ENCODE measurements around the gene TOMM70. TPM values are rescaled to one million over a fixed set of nuclear protein-coding genes. Genes with fewer than 3 reads are reported as not detected.

TOMM70 gene
- total RNA-seq, 1 donor from 2014 or later: 49.2 TPM

DNA sequence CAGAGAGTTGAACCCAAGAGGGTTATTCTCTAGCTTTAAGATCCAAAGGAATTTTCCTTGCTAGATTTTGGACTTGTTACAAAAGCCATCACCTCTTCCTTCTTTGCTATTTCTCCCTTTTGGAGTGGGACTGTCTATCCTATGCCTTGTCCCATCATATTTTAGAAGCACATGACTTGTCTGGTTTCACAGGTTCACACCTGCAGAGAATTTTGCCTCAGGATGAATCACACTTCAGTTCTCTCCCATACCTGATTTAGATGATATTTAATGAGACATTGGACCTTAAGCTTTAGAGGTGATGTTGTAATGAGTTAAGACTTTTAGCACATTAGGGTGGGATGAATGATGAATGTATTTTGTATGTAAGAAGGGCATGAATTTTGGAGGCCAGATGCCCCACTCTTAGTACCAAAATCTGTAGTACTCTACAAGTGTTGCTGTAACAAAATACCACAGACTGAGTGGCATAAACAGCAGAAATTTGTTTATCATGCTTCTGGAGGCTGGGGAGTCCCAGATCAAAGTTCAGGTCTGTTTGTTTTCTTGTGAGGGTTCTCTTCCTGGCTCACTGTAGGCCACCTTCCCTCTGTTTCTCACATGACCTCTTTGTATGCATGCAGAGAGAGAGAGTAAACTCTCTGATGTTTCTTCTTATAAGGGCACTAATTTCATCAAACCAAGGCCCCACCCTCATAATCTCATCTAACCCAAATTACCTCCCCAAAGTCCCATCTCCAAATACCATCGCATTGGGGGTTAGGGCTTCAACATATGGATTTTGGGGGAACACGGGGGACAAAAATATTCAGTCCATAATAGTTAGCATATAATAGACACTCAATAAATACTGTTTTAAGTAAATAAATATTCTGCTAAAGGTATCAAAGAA lies 10.4 kb upstream of the TOMM70 start:
- no peak for DNase-seq

DNA sequence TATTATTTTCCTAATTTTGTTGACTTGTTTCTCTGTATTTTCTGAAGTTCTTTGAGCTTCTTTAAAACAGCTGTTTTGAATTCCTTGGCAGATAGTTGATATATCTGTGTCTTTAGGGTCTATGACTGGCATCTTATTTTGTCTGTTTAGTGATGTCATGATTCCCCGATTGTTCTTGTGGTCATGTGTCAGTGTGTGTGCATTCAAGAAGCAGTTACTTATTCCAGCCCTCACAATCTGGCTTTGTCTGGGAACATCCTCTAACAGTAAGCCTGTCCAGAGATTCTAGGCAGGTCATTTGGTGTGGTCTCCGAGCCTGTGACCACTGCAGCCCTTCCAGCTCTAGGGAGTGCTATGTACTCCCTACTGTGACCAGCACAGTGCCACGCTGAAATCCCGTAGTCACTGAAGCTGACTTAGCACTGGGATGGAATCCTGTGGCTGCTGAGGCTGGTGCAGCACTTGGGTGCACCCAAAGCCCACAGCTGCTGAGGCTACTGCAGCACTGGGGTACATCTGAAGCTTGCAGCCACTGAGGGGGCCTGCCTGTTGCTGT lies 7.2 kb upstream of the TOMM70 start:
- no peak for DNase-seq

DNA sequence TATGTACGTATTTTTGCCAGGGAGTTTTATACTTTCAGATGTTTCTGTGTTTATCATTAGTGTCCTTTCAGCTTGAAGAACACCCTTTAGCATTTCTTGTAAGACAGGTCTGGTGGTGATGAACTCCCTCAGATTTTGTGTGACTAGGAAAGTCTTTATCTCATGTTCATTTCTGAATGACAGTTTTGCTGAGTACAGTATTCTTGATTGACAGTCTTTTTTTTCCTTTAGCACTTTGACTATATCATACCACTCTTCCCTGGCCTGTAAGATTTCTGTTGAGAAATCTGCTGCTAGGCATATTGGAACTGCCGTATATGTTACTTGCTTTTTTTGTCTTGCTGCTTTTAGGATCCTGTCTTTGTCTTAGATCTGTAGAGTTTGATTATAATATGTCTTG lies 6.3 kb upstream of the TOMM70 start:
- no peak for DNase-seq

DNA sequence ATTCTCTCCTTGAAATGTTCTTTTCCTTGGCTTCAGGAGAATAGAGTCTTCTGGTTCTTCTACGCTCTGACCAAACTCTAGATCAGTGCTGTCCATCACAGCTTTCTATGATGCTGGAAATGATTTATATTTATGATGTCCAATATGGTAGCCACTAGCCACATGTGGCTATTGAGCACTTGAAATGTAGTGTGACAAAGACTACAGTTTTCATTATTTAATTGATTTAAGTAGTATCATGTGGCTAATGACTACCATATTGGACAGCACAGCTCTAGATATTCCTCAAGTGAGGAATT lies 3.3 kb upstream of the TOMM70 start:
- no peak for DNase-seq

- peak; percentile 63 for DNase-seq
Measured at GRCh38 chr3:100403362-100404249, 2.7 kb upstream of the TOMM70 start.

GRCh38 chr3:100402891-100403290 lies 2.0 kb upstream of the TOMM70 start:
- DNase-seq: no peak

- peak; percentile 51 for DNase-seq
Measured at GRCh38 chr3:100402256-100402655, 1.4 kb upstream of the TOMM70 start.

- peak; percentile 51 for DNase-seq
Measured at GRCh38 chr3:100401674-100402041, 769 bp upstream of the TOMM70 start.

- DNase-seq: no peak
Measured at GRCh38 chr3:100400419-100400779, 490 bp downstream of the TOMM70 start.

DNA sequence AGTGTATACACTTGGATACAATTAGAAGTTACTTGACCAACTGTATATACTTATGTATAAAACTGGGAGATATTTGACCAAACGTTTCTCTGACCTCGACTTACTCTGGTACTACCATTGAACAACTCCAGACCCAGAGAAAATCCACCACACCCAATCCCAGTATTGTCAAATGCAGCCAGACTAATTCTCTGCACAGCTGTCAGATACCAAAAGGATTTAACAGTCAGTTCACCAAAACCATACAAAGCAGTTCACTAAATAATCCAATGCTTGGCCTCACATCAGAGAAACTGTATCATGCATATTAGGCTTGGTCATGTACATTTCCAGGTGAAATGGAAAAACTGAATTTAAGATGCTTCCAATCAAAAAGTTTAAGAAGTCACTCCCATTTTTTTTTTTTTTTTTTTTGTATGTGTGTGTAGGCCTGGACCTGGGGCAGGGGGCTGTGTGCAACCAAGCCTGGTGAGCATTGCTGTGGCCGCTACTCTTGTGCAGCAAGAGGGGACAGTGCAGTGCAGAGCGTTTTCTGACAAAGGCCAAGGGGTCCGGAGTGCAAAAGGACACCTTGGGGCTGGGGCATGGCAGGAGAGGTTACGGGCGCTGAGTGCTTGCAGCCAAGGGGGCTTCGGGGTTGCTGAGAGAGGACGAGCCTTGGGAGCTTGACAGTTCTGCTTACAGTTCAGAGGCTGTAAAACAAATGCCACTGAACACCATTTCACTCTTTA lies 1.4 kb downstream of the TOMM70 start:
- no peak for DNase-seq

GRCh38 chr3:100396967-100397366 lies 3.9 kb downstream of the TOMM70 start:
- DNase-seq: no peak

DNA sequence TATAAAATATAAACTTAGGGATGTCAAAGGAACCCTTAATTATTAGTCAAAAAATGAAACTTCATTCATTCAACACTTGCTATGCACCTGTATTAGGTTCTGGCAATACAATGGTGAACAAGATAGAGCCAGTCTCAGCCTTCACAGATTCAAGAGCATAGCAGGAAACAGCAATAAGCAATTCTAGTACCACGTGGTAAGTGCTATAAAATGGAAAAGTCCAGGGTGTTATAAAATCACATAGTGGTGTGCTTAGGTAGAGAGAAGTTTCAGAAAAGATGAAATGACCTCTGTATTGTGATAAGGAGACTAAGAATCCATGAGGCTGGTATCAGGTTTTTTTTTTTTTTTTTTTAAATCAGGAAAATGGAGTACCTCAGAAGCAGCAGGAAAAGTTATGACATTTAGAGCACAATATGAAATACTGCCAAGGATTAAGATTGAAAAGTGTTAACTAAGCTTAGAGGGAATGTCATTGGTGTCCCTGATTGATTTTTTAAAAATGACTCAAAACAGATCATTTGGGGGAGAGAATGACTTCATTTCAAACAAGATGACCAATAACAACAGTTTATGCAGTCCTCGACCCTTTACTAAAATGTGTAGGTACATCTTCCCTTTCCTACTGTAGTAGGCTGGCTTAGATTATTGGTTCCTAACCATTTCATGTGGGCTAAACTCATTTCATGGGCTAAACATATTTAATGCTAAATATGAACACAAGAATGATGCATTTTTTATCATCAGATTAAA lies 5.0 kb downstream of the TOMM70 start:
- DNase-seq: no peak

- DNase-seq: no peak
Measured at GRCh38 chr3:100389025-100389424, 11.9 kb downstream of the TOMM70 start.

- no peak for DNase-seq
Measured at GRCh38 chr3:100386437-100387074, 14.3 kb downstream of the TOMM70 start.

GRCh38 chr3:100384733-100385525 lies 16.0 kb downstream of the TOMM70 start:
- DNase-seq: no peak

DNA sequence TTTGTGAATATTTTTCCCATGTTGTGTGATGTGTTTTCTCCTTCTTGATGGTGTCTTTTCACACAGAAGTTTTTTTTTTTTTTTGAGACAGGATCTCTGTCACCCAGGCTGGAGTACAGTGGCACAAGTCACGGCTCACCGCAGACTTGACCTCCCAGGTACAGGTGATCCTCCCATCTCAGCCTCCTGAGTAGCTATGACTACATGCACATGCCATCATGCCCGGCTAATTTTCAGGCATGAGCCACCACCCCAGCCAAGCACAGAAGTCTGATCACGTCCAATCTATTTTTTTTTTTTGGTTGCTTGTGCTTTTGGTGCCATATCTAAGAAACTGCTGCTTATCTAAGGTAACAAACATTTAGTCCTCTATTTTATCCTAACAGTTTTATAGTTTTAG lies 24.6 kb downstream of the TOMM70 start:
- DNase-seq: no peak

DNA sequence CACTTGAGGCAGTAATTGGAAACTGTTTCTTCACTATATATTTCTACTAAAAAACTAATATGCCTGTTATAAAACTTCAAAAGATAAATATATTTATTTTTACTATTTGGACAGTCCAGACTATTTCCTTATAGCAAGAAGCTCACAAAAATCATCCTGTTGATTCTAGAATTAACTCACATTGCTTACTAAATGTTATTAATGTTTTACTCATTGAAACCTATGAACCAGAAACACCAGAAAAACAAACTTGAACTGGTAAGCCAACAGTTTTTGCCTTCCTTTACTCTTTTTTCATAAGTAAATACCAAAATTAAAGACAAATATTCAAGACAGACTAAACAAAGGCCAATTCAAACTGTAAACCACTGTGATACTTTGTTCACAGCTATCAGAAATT lies 26.4 kb downstream of the TOMM70 start:
- DNase-seq: no peak

GRCh38 chr3:100370756-100371155 lies 30.1 kb downstream of the TOMM70 start:
- DNase-seq: no peak

- DNase-seq: no peak
Measured at GRCh38 chr3:100368441-100368840, 32.4 kb downstream of the TOMM70 start.

- no peak for DNase-seq
Measured at GRCh38 chr3:100366424-100366823, 34.5 kb downstream of the TOMM70 start.

DNA sequence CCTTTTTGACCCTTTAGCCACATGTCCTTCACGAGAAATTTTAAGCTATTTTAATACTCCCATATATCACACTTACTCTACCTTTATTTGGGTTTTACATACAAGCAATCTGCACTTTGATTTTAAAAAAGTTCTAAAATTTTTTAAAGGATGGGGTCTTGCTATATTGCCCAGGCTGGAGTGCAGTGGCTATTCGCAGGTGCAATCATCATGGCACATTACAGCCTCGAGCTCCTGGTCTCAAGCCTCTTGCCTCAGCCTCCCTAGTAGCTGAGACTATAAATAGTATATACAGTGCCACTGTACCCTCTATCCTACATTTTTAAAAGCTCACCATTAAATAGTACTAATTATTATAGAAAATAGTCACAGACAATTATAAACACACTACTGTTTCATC lies 36.5 kb downstream of the TOMM70 start:
- DNase-seq: no peak
